HCT116 (cell line): Measurements from ENCODE around the gene VAV2. TPM values are rescaled to one million over a fixed set of nuclear protein-coding genes. Genes with fewer than 3 reads are reported as not detected.

Source experiments
- ATAC-seq: fragments of 200-7000 bp; cut with Tn5 transposase; 2 replicates; pipeline ENCODE4 v1.9.1; 2020; ENCODE audit warnings: mild to moderate bottlenecking, moderate library complexity
- BruUV-seq: library from RNA; stranded (reverse); fragments of 400-500 nt; replicated peaks from 2 replicates; lab custom pipeline; 2021; lab: Mats Ljungman, UMichigan
- CTCF ChIA-PET: fragments of 300-600 bp; sonication (Branson Sonifier 250); formaldehyde crosslinking; loops from one replicate; lab custom pipeline; 2021; ENCODE audit warnings: antibody characterized with exemption; lab: Charles Lee
- POLR2A ChIA-PET: fragments of 300-600, 350-600 bp; sonication (Branson Sonifier 250); formaldehyde crosslinking; loops from one replicate; lab custom pipeline; 2021; ENCODE audit warnings: antibody characterized with exemption; lab: Charles Lee
- RAD21 ChIA-PET, 2 experiments: fragments of 300-600 bp; sonication (Branson Sonifier 250); formaldehyde crosslinking; loops; one replicate each; lab custom pipeline; 2023; ENCODE audit warnings: low total read pairs in 2 of 2; ENCODE audit not compliant: uncharacterized antibody in 2 of 2, unreplicated experiment in 2 of 2, low non-redundant PET in 1 of 2; lab: Charles Lee
- DNase-seq: peaks from one replicate; pipeline ENCODE4 v3.0.0-alpha.2; 2010; ENCODE audit warnings: low read depth, low spot score
- H2AFZ ChIP-seq: fragments of 200-600 bp; shearing (Covaris generic), sonication (generic); 2 replicates; pipeline ENCODE4 v1.6.1; 2017; ENCODE audit warnings: low read depth, mixed run types, mixed read lengths, antibody characterized with exemption, low read length; ENCODE audit not compliant: poor library complexity, severe bottlenecking
- H3K27ac ChIP-seq: 2 replicates; pipeline ENCODE4 v1.5.1; 2012; ENCODE audit warnings: low read depth, low read length
- H3K27me3 ChIP-seq: fragments of 200-600 bp; sonication (generic); 2 replicates; pipeline ENCODE4 v1.6.1; 2016; ENCODE audit warnings: mixed run types, low read length, mixed read lengths; ENCODE audit not compliant: insufficient read depth
- H3K36me3 ChIP-seq, 2 experiments: fragments of 200-500 bp in 1 of 2; fragments of 200-600 bp in 1 of 2; sonication (Bioruptor generic) in 1 of 2; sonication (generic) in 1 of 2; 2 replicates each; pipeline versions ENCODE4 v1.5.1 to v1.6.1; 2014 to 2016; ENCODE audit warnings: low read length in 2 of 2, inconsistent platforms in 1 of 2, mixed read lengths in 1 of 2, mixed run types in 1 of 2; ENCODE audit not compliant: insufficient read depth in 2 of 2, control insufficient read depth in 1 of 2
- H3K4me1 ChIP-seq, 2 experiments: fragments of 200-600 bp in 1 of 2; sonication (generic) in 1 of 2; 2 replicates each; pipeline versions ENCODE4 v1.5.1 to v1.6.1; 2012 to 2017; ENCODE audit warnings: low read length in 2 of 2, inconsistent platforms in 1 of 2, mild to moderate bottlenecking in 1 of 2, mixed read lengths in 1 of 2, mixed run types in 1 of 2, moderate library complexity in 1 of 2; ENCODE audit not compliant: insufficient read depth in 2 of 2, control insufficient read depth in 1 of 2
- H3K4me2 ChIP-seq: fragments of 200-600 bp; sonication (generic); 2 replicates; pipeline ENCODE4 v1.6.1; 2017; ENCODE audit warnings: mixed run types, low read length, mixed read lengths
- H3K4me3 ChIP-seq, 2 experiments: fragments of 200-600 bp in 1 of 2; sonication (generic) in 1 of 2; replicated peaks in 1 of 2; 2 replicates each; pipeline ENCODE4 v1.5.1; 2011 to 2016; ENCODE audit warnings: low read length in 2 of 2, control low read depth in 1 of 2, low read depth in 1 of 2, mild to moderate bottlenecking in 1 of 2, mixed read lengths in 1 of 2, mixed run types in 1 of 2
- H3K79me2 ChIP-seq: fragments of 200-600 bp; sonication (generic); 2 replicates; pipeline ENCODE4 v1.6.1; 2017; ENCODE audit warnings: mild to moderate bottlenecking, mixed run types, low read length, moderate library complexity, mixed read lengths; ENCODE audit not compliant: insufficient read depth
- H3K9ac ChIP-seq: fragments of 200-600 bp; sonication (generic); 2 replicates; pipeline ENCODE4 v1.6.1; 2016; ENCODE audit warnings: low read length, mixed read lengths
- H3K9me2 ChIP-seq: fragments of 200-600 bp; sonication (generic), shearing (Covaris generic); 2 replicates; pipeline ENCODE4 v1.6.1; 2017; ENCODE audit warnings: mixed run types, mild to moderate bottlenecking, moderate library complexity; ENCODE audit not compliant: insufficient read depth
- H3K9me3 ChIP-seq, 2 experiments: fragments of 200-500 bp in 1 of 2; fragments of 200-600 bp in 1 of 2; sonication (Bioruptor generic) in 1 of 2; sonication (generic) in 1 of 2; 2 replicates each; pipeline ENCODE4 v1.6.1; 2014 to 2017; ENCODE audit warnings: low read length in 2 of 2, mixed read lengths in 2 of 2, inconsistent platforms in 1 of 2, low read depth in 1 of 2, mild to moderate bottlenecking in 1 of 2, mixed run types in 1 of 2, moderate library complexity in 1 of 2; ENCODE audit not compliant: control insufficient read depth in 1 of 2, insufficient read depth in 1 of 2
- H4K20me1 ChIP-seq: fragments of 200-600 bp; sonication (generic), shearing (Covaris generic); 2 replicates; pipeline ENCODE4 v1.6.1; 2017; ENCODE audit warnings: mixed run types, mild to moderate bottlenecking, moderate library complexity; ENCODE audit not compliant: insufficient read depth
- ATF3 ChIP-seq: IDR thresholded peaks from 2 replicates; pipeline ENCODE4 v1.6.1; 2012
- CBX3 ChIP-seq: IDR thresholded peaks from 2 replicates; pipeline ENCODE4 v1.6.1; 2012; ENCODE audit warnings: low read depth
- CTCF ChIP-seq, 3 experiments: fragments of 200-600 bp in 1 of 3; sonication (generic) in 1 of 3; IDR thresholded peaks in 2 of 3; conservative IDR thresholded peaks in 1 of 3; 2 replicates each; pipeline ENCODE4 v1.5.1; 2012 to 2017; ENCODE audit warnings: low read depth in 2 of 3, low read length in 2 of 3, antibody characterized with exemption in 1 of 3, borderline replicate concordance in 1 of 3, control low read depth in 1 of 3, mild to moderate bottlenecking in 1 of 3, mixed read lengths in 1 of 3, mixed run types in 1 of 3, moderate library complexity in 1 of 3; ENCODE audit not compliant: insufficient read depth in 1 of 3
- ELF1 ChIP-seq: IDR thresholded peaks from 2 replicates; pipeline ENCODE4 v1.6.1; 2012; ENCODE audit warnings: low read depth, borderline replicate concordance
- EZH2 ChIP-seq: fragments of 200-600 bp; sonication (generic); IDR thresholded peaks from 2 replicates; pipeline ENCODE4 v1.6.1; 2017; ENCODE audit warnings: antibody characterized with exemption, mixed run types
- FOSL1 ChIP-seq: IDR thresholded peaks from 2 replicates; pipeline ENCODE4 v1.6.1; 2012; ENCODE audit warnings: low read depth
- JUND ChIP-seq: IDR thresholded peaks from 2 replicates; pipeline ENCODE4 v1.6.1; 2012
- MAX ChIP-seq: IDR thresholded peaks from 2 replicates; pipeline ENCODE4 v1.6.1; 2012
- POLR2AphosphoS5 ChIP-seq: IDR thresholded peaks from 2 replicates; pipeline ENCODE4 v1.6.1; 2011; ENCODE audit warnings: mild to moderate bottlenecking, low read depth, low read length, moderate library complexity
- RAD21 ChIP-seq: IDR thresholded peaks from 2 replicates; pipeline ENCODE4 v1.6.1; 2012; ENCODE audit warnings: low read depth, mild to moderate bottlenecking
- SIN3A ChIP-seq: IDR thresholded peaks from 2 replicates; pipeline ENCODE4 v1.6.1; 2012; ENCODE audit warnings: low read depth
- SP1 ChIP-seq: IDR thresholded peaks from 2 replicates; pipeline ENCODE4 v1.6.1; 2012; ENCODE audit warnings: low read depth
- SRF ChIP-seq: IDR thresholded peaks from 2 replicates; pipeline ENCODE4 v1.6.1; 2012; ENCODE audit warnings: low read depth
- TCF7L2 ChIP-seq: IDR thresholded peaks from 2 replicates; pipeline ENCODE4 v1.7.0; 2011; ENCODE audit warnings: borderline replicate concordance, inconsistent platforms; ENCODE audit not compliant: insufficient read depth, insufficient read length; ENCODE audit errors: extremely low read depth
- YY1 ChIP-seq: IDR thresholded peaks from 2 replicates; pipeline ENCODE4 v1.6.1; 2011; ENCODE audit warnings: low read length, low read depth, moderate library complexity, mild to moderate bottlenecking; ENCODE audit not compliant: insufficient replicate concordance; ENCODE audit errors: extremely low read depth
- ZFX ChIP-seq: fragments of 450-650 bp; IDR thresholded peaks from 2 replicates; pipeline ENCODE4 v1.6.1; 2017
- ZNF274 ChIP-seq: fragments of 200-500 bp; sonication (Bioruptor generic); IDR thresholded peaks from 2 replicates; pipeline ENCODE4 v1.6.1; 2014; ENCODE audit warnings: mild to moderate bottlenecking, low read depth, low read length, inconsistent platforms
- intact Hi-C: fragments of 100-400 bp; cut with micrococcal nuclease; formaldehyde crosslinking; loops from 2 replicates; pipeline ENCODE4 v1.10.0; 2022
- total RNA-seq: library from RNA; stranded (reverse); gene quantifications from one replicate; pipeline ENCODE4 v1.2.1, GENCODE V29; 2021; ENCODE audit not compliant: unreplicated experiment

Gene VAV2
- total RNA-seq, 1 experiment from 2014 or later: 33.2 TPM

- H3K9me3 ChIP-seq: no peaks in the 10 kb centered on the region
- no peaks in the 10 kb centered on the region for H3K27me3 ChIP-seq
- no peak overlapping the region for H2AFZ ChIP-seq
- no peaks in the 10 kb centered on the region for H3K9me2 ChIP-seq
- DNase-seq: peak; percentile 16
- H3K4me1 ChIP-seq: peaks cover 2 to 7% of the 10 kb centered on the region in 2 experiments; a peak in 2 of 4 replicates
- H3K4me3 ChIP-seq: no peak overlapping the region
- no peak overlapping the region for H3K27ac ChIP-seq
- TF ChIP-seq SRF (no peak), SIN3A (no peak), ZFX (no peak), EZH2 (no peak), YY1 (no peak), ATF3 (no peak), POLR2AphosphoS5 (no peak), CBX3 (no peak), FOSL1 (no peak), RAD21 (peak; percentile 93), CTCF (IDR thresholded peaks at IDR 0.05 in 2 of 3, conservative IDR thresholded peaks at IDR 0.05 in 1 of 3; ENCODE audit: borderline replicate concordance in 1 of 3, insufficient read depth in 1 of 3, low read depth in 2 of 3, low read length in 2 of 3) (peak; percentile 85 to 89 (median 85)), TCF7L2 (no peak), ZNF274 (no peak), SP1 (no peak), MAX (no peak; the same call in 1 of the 2 replicates), JUND (no peak), ELF1 (no peak)
- H3K9ac ChIP-seq: no peak overlapping the region
- POLR2A ChIA-PET: no interaction called here
- no peaks in the 10 kb centered on the region; a peak in 1 of 4 replicates for H3K36me3 ChIP-seq
- no peak overlapping the region for H3K4me2 ChIP-seq
- intact Hi-C loops: loop anchor here (1.0 to 2.0 kb wide), 2 partner anchors 201 to 306 kb away; no protein-coding TSS in a partner anchor
- peak; percentile 89 for ATAC-seq
- CTCF ChIA-PET: interaction anchor here (1.0 to 1.8 kb wide), 2 partner anchors 200 to 202 kb away, joined by 3 to 10 read pairs; no protein-coding TSS in a partner anchor
- BruUV-seq: no TSS peak
- no peaks in the 10 kb centered on the region for H3K79me2 ChIP-seq
- RAD21 ChIA-PET: interaction anchor here (1.0 kb wide), 2 partner anchors 200 to 202 kb away, joined by 4 to 5 read pairs; no protein-coding TSS in a partner anchor
- no peaks in the 10 kb centered on the region for H4K20me1 ChIP-seq
Measured at GRCh38 chr9:133792721-133793470, 199.2 kb downstream of the VAV2 start.
